GM12801 (cell line): Measurements from ENCODE around the gene IVD.

ENCODE experiments used
- TF ChIP-seq, protein P1 (sequence below): IDR thresholded peaks from one replicate; pipeline ENCODE4 v1.5.1; 2011; ENCODE audit warnings: control low read depth; ENCODE audit not compliant: insufficient read length; ENCODE audit errors: extremely low read depth

IVD gene

GRCh38 chr15:40449275-40449674, 43.7 kb downstream of the IVD start:
- TF ChIP-seq, protein P1, sequence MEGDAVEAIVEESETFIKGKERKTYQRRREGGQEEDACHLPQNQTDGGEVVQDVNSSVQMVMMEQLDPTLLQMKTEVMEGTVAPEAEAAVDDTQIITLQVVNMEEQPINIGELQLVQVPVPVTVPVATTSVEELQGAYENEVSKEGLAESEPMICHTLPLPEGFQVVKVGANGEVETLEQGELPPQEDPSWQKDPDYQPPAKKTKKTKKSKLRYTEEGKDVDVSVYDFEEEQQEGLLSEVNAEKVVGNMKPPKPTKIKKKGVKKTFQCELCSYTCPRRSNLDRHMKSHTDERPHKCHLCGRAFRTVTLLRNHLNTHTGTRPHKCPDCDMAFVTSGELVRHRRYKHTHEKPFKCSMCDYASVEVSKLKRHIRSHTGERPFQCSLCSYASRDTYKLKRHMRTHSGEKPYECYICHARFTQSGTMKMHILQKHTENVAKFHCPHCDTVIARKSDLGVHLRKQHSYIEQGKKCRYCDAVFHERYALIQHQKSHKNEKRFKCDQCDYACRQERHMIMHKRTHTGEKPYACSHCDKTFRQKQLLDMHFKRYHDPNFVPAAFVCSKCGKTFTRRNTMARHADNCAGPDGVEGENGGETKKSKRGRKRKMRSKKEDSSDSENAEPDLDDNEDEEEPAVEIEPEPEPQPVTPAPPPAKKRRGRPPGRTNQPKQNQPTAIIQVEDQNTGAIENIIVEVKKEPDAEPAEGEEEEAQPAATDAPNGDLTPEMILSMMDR: no peak

DNA sequence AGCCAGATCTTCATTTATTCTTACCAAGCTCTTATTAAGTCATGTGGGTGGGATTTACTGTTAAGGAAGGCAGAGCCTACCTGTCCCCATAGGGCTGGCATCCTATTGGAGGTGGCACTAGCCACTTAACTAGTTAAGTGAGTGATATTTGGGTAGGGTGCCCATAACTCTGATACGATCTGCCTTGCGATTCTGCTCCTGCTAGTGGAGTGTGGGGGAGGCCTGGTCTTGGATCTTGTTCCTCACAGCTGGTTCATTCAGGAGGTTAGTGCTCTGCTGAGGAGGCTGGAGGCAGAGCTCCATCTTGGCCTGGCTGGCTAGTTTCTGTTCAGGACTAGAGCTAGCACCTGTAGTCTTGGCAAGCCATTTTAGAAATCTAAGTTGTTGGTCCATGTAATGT, 44.5 kb downstream of the IVD start:
- TF ChIP-seq, protein P1: no peak

DNA sequence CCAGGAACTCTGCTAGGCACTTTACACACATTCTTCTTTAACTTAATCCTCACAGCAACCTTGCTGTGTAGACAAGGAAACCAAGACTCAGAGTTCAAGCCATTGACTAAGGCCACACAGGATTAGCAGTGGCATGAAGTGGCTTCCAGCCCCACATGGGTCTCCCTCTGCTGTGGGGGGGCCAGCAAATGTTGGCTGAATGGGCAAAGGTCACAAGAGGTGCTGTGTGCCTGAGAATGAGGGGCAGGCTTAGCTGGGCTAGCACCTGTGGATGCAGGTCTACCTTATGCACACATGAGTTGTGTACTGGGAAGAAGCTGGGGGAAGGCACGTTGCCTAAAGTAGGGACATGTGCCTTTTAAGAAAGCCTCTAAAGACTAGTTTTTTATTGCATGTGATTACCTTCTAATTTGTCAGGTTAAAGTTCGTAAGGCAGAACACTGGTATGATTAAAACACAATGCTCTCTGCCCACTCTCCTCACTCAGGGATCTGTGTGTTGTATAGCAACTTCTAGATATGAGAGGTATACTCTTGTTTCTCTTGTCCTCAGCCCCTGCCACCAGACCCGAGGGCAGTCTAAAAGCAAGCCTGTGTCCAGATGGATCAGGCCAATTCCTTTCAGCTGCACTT, 46.0 kb downstream of the IVD start:
- TF ChIP-seq, protein P1: no peak

GRCh38 chr15:40452296-40453090, 46.9 kb downstream of the IVD start:
- TF ChIP-seq, protein P1: no peak

DNA sequence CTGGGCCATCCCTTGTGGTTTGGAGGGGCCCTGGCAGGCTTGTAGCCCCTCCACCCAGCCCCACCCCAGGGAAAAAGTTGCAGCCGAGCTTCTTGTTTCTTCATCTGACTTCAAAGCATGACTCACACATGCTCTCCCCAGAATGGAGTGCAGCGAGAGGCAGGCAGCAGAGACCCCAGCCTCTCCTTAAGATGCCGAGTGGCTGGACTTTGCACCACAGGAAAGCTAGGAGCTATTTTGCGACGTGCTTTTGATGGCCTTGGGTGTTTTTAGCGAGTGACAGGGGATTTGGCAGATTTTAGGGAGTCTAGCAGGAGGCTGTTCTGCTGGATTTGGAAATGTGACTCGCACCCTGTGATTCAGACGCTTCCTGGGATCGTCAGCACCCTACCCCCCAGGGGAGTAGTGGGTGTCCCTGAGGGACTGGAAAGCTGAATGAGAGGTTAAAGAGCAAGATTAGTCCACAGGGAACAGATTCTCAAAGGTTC, 49.4 kb downstream of the IVD start:
- TF ChIP-seq, protein P1: no peak

GRCh38 chr15:40456299-40456712, 50.7 kb downstream of the IVD start:
- TF ChIP-seq, protein P1: no peak

- TF ChIP-seq, protein P1: no peak
Measured at GRCh38 chr15:40456738-40457137, 51.1 kb downstream of the IVD start.
